NCI-H2081 treated with DMSO at 0.1 percent for 48 hours (cell line): ENCODE results near the gene LMOD2.

Experiments used
- DNase-seq: peaks from one replicate; lab custom pipeline; 2025; lab: John Stamatoyannopoulos, UW

The LMOD2 gene

GRCh38 chr7:123639631-123640030 lies 16.0 kb upstream of the LMOD2 start:
- DNase-seq = no peak

DNA sequence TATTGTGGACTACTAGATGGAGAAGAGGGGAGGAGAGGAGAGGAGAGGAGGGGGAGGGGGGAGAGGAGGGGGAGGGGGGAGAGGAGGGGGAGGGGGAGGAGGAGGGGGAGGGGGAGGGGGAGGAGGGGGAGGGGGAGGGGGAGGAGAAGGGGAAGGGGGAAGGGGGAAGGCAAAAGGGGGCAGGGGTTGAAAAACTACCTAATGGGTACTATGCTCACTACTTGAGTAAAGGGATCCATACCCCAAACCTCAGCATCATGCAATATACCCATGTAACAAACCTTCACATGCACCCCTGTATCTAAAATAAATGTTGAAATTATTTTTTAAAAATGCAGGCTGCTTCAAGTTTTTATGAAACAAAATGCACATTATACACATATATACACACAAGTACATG lies 15.1 kb upstream of the LMOD2 start:
- DNase-seq = no peak

DNA sequence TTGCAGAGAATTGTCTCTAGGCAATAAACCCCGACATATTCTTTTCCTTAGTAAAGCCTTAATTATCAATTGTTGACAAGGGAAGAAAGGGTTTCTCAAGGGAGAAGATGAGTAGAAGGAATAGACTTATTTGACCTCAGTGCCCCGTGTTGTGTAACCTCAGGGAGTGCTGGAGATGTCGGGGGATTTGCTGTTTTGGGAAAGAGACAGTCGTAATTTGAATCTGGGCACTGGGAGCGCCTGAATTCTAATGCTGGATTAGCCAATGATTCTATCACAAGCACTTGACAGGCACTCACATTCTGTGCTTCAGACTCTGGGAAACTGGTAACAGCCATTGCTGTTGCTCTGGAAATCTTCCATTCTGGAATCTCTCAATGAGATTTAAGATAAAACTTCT lies 13.8 kb upstream of the LMOD2 start:
- DNase-seq = no peak

- no peak for DNase-seq
Measured at GRCh38 chr7:123643495-123644441, 11.9 kb upstream of the LMOD2 start.

- DNase-seq = no peak
Measured at GRCh38 chr7:123645516-123645915, 10.2 kb upstream of the LMOD2 start.

GRCh38 chr7:123647106-123647730 lies 8.4 kb upstream of the LMOD2 start:
- DNase-seq = no peak

- no peak for DNase-seq
Measured at GRCh38 chr7:123649964-123650363, 5.7 kb upstream of the LMOD2 start.

DNA sequence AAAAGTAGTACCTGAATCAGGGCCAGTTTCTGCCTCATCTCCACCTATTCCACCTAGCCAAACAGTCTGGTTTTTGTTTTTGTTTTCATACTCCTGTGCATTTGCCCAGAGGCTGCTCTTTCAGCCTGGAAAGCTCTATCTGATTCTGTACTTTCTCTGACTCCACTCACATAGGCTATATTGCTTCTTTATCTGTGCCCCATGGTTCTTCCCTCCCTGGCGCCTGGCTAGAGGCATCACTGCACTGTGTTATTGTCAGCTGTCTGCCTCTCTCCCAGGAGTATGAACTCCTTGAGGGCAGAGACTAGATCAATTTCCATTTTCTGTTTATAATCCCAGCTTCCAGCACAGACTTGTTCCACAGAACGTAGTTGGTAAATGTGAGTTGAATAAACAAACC lies 5.1 kb upstream of the LMOD2 start:
- DNase-seq = no peak

GRCh38 chr7:123652406-123652805 lies 3.3 kb upstream of the LMOD2 start:
- no peak for DNase-seq

- DNase-seq = no peak
Measured at GRCh38 chr7:123653162-123653561, 2.5 kb upstream of the LMOD2 start.

- no peak for DNase-seq
Measured at GRCh38 chr7:123656544-123657303, 1.1 kb downstream of the LMOD2 start.

DNA sequence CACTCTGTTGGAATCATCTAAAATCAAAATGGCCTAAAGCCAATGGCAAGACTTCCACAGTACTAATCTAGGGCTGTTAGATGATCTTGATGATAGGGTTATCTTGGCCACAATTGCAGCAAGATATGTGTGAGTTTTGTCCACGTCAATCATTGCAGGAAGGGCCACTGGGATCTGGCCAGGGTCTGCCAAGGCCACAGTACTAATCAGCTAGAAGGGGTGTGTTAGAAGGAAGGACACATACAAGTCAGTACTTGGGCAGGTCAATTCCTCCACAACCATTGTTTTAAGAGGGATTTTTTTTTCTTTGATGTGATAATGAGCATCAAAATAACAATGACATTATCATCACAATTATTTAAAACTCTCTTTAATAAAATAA lies 1.6 kb downstream of the LMOD2 start:
- DNase-seq = no peak

DNA sequence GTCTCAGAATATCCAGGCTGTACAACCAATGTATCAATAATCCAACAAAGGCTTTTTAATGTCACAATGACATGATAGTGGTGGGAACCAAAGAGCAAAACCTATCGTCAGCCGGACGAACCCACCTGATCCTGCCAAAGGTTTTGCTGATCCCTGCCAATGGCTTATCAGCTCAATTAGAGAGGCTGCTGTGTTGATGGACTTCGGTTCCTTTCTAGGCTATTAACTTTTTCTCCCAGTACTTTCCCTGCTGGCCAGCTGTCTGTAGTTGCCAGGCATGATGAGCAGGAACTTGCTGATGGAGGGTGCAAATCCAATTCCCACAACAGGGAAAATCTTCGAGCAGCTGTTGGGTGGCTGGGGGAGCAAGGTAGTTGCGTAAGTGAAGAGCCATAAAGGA lies 2.4 kb downstream of the LMOD2 start:
- no peak for DNase-seq

- DNase-seq = no peak
Measured at GRCh38 chr7:123660514-123661354, 5.1 kb downstream of the LMOD2 start.

- DNase-seq = no peak
Measured at GRCh38 chr7:123661765-123662164, 6.1 kb downstream of the LMOD2 start.

DNA sequence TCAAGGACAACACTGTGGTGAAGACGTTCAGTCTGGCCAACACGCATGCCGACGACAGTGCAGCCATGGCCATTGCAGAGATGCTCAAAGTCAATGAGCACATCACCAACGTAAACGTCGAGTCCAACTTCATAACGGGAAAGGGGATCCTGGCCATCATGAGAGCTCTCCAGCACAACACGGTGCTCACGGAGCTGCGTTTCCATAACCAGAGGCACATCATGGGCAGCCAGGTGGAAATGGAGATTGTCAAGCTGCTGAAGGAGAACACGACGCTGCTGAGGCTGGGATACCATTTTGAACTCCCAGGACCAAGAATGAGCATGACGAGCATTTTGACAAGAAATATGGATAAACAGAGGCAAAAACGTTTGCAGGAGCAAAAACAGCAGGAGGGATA lies 6.6 kb downstream of the LMOD2 start:
- DNase-seq = no peak

GRCh38 chr7:123662755-123663154 lies 7.1 kb downstream of the LMOD2 start:
- no peak for DNase-seq

- DNase-seq = no peak
Measured at GRCh38 chr7:123663200-123663599, 7.5 kb downstream of the LMOD2 start.

DNA sequence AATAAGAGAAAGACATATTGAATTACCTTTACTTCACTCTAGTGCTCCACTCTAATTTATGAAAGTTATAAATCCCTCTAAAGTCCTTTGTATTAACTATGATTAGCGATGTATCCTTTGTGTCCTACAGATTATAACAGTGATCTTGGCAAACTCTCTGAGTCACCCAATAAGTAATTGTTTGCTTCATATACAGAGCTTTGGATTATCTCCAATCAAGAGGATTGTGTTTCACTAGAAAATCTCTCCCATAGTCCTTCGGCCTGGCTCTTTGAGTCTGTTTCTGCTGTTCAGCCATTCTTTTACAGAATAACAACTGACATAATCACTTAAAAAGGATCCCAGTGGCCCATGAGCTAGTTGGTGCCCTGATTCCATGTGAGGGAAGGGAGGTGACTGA lies 9.5 kb downstream of the LMOD2 start:
- peak; percentile 9 for DNase-seq

GRCh38 chr7:123665896-123666295 lies 10.2 kb downstream of the LMOD2 start:
- DNase-seq = no peak

- peak; percentile 33 for DNase-seq
Measured at GRCh38 chr7:123666492-123666891, 10.8 kb downstream of the LMOD2 start.

- DNase-seq = no peak
Measured at GRCh38 chr7:123669485-123669884, 13.8 kb downstream of the LMOD2 start.
